Neural crest cell (in vitro differentiated cells): ENCODE results near the gene OTOG. TPM values are rescaled to one million over a fixed set of nuclear protein-coding genes. Genes with fewer than 3 reads are reported as not detected.
A peak's percentile ranks its signal among the peaks of the same experiment; 100 is the strongest.

Source experiments
- DNase-seq: peaks from one replicate; pipeline ENCODE4 v3.0.0; 2021; ENCODE audit warnings: low read depth, mixed read lengths, low spot score
- H3K27ac Mint-ChIP-seq: one replicate; pipeline ENCODE4 v1.8.0; 2021; ENCODE audit warnings: mild to moderate bottlenecking, mixed read lengths; ENCODE audit not compliant: unreplicated experiment
- H3K27me3 Mint-ChIP-seq: 2 replicates; pipeline ENCODE4 v1.8.0; 2021; ENCODE audit warnings: low read depth, mild to moderate bottlenecking, mixed read lengths
- H3K36me3 Mint-ChIP-seq: 2 replicates; pipeline ENCODE4 v1.8.0; 2021; ENCODE audit warnings: low read depth, mild to moderate bottlenecking, mixed read lengths
- H3K4me1 Mint-ChIP-seq: 2 replicates; pipeline ENCODE4 v1.8.0; 2021; ENCODE audit warnings: mixed read lengths
- H3K4me3 Mint-ChIP-seq: one replicate; pipeline ENCODE4 v1.8.0; 2021; ENCODE audit warnings: mild to moderate bottlenecking, mixed read lengths
- H3K9me3 Mint-ChIP-seq: 2 replicates; pipeline ENCODE4 v1.8.0; 2021; ENCODE audit warnings: mixed read lengths
- total RNA-seq: library from RNA; stranded (reverse); gene quantifications from 2 replicates; pipeline ENCODE4 v1.2.1, GENCODE V29; 2021
- TF ChIP-seq, protein P1 (sequence below): fragments of 200-600 bp; sonication (generic); conservative IDR thresholded peaks from 2 replicates; pipeline ENCODE4 v1.5.0; 2021; ENCODE audit warnings: antibody characterized with exemption, mild to moderate bottlenecking

Gene OTOG
- total RNA-seq, 1 donor from 2014 or later = not detected

DNA sequence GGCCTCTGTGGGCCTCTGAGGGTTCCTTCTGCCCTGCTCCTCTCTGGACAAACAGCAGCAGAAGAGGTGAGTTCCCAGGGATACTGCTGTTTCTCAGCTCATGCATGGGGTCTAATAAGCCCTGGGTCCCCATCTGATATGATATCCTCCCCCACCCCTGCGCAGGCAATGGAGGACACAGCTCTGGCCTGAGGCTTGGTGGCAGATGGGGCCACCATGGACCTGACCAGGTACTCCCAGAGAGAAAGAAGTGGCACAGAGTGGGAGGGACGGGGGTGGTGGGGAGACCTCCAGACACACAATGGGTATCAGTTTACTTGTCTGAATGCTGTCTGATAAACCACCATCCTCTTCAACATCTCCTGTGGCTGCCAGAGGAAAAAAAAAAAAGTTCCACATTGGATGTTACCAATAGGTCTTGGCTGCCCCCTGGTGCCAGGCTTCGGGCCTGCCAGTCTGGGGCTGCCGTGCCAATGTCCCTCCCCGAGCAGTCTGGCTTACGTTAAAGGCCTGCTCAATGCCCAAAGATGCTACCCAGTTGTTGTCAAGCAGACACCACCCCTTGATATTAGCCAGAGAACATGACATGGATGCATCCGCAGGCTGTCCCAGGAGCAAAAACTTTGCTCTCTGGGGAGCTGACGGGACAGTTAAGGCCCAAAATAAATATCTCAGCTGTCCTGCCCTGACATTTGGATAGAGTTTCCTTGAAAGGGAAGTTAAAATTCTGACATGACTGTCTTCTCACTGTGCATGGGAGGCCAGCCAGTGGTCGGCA is 42.5 kb upstream of the OTOG start:
- no peaks in the 10 kb centered on the region for H3K4me1 Mint-ChIP-seq

GRCh38 chr11:17505146-17505545 is 41.9 kb upstream of the OTOG start:
- H3K4me1 Mint-ChIP-seq = no peaks in the 10 kb centered on the region
- no peaks in the 10 kb centered on the region for H3K36me3 Mint-ChIP-seq
- TF ChIP-seq, protein P1, sequence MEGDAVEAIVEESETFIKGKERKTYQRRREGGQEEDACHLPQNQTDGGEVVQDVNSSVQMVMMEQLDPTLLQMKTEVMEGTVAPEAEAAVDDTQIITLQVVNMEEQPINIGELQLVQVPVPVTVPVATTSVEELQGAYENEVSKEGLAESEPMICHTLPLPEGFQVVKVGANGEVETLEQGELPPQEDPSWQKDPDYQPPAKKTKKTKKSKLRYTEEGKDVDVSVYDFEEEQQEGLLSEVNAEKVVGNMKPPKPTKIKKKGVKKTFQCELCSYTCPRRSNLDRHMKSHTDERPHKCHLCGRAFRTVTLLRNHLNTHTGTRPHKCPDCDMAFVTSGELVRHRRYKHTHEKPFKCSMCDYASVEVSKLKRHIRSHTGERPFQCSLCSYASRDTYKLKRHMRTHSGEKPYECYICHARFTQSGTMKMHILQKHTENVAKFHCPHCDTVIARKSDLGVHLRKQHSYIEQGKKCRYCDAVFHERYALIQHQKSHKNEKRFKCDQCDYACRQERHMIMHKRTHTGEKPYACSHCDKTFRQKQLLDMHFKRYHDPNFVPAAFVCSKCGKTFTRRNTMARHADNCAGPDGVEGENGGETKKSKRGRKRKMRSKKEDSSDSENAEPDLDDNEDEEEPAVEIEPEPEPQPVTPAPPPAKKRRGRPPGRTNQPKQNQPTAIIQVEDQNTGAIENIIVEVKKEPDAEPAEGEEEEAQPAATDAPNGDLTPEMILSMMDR = no peak
- DNase-seq = no peak
- H3K9me3 Mint-ChIP-seq = no peaks in the 10 kb centered on the region
- peaks cover 36% of the 10 kb centered on the region for H3K27me3 Mint-ChIP-seq
- no peak overlapping the region for H3K4me3 Mint-ChIP-seq
- H3K27ac Mint-ChIP-seq = no peak overlapping the region

More for the DNA sequence above, 42.5 kb upstream of the OTOG start:
- H3K4me3 Mint-ChIP-seq = no peak overlapping the region
- H3K36me3 Mint-ChIP-seq = no peaks in the 10 kb centered on the region
- TF ChIP-seq, protein P1 = peak; percentile 85
- DNase-seq = peak; percentile 77
- no peaks in the 10 kb centered on the region for H3K9me3 Mint-ChIP-seq
- H3K27me3 Mint-ChIP-seq = peaks cover 30% of the 10 kb centered on the region
- H3K27ac Mint-ChIP-seq = no peak overlapping the region

- H3K36me3 Mint-ChIP-seq = no peaks in the 10 kb centered on the region
- H3K4me1 Mint-ChIP-seq = no peaks in the 10 kb centered on the region
- TF ChIP-seq, protein P1 = no peak
- DNase-seq = no peak
- peaks cover 47% of the 10 kb centered on the region for H3K27me3 Mint-ChIP-seq
- H3K27ac Mint-ChIP-seq = no peak overlapping the region
- no peaks in the 10 kb centered on the region for H3K9me3 Mint-ChIP-seq
- H3K4me3 Mint-ChIP-seq = no peak overlapping the region
These were observed 40.7 kb upstream of the OTOG start for GRCh38 chr11:17506314-17506713.

- H3K4me1 Mint-ChIP-seq = no peaks in the 10 kb centered on the region
- DNase-seq = no peak
- TF ChIP-seq, protein P1 = no peak
- H3K27me3 Mint-ChIP-seq = peaks cover 52% of the 10 kb centered on the region
- no peaks in the 10 kb centered on the region for H3K9me3 Mint-ChIP-seq
- no peaks in the 10 kb centered on the region for H3K36me3 Mint-ChIP-seq
- H3K4me3 Mint-ChIP-seq = no peak overlapping the region
- no peak overlapping the region for H3K27ac Mint-ChIP-seq
These were observed 40.1 kb upstream of the OTOG start for GRCh38 chr11:17506942-17507341.

DNA sequence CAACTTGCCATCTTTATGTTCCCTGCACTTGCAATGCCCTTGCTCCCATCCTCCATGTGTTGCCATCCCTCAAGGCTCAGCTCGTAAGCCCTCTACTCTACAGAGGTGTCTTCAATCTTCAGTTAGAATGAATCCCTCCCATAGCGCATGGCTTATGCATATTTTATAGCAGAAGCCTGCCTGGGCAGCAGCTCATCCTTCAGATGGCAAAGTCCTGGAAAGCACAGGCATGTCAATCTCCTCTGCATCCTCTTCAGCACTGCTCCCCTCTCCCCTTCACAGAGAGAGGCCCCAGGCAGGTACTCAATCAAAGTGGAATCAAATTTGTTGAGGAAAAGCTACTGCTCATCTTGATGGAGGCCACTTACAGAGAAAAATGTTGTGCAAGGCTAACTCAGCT is 39.3 kb upstream of the OTOG start:
- H3K27me3 Mint-ChIP-seq = peaks cover 59% of the 10 kb centered on the region
- H3K9me3 Mint-ChIP-seq = no peaks in the 10 kb centered on the region
- TF ChIP-seq, protein P1 = no peak
- no peak overlapping the region for H3K27ac Mint-ChIP-seq
- DNase-seq = no peak
- no peaks in the 10 kb centered on the region for H3K36me3 Mint-ChIP-seq
- no peaks in the 10 kb centered on the region for H3K4me1 Mint-ChIP-seq
- no peak overlapping the region for H3K4me3 Mint-ChIP-seq
